HG03060 (cell line): ENCODE results near the gene DTHD1.

Experiments
- ATAC-seq: cut with Tn5 transposase; IDR thresholded peaks from one replicate; pipeline ENCODE4 v1.9.1; 2021; ENCODE audit warnings: low read depth, moderate number of reproducible peaks; ENCODE audit not compliant: unreplicated experiment

Gene DTHD1

GRCh38 chr4:36281384-36282106, at the start of gene DTHD1:
Gene DTHD1, plus strand, starts transcription at chr4:36281616. Its CDS starts 143 bp downstream, at chr4:36281759.
- ATAC-seq = no peak

GRCh38 chr4:36233567-36234266, 47.7 kb upstream of the DTHD1 start:
- no peak for ATAC-seq

GRCh38 chr4:36235306-36235705, 46.1 kb upstream of the DTHD1 start:
- ATAC-seq = no peak

- ATAC-seq = no peak
Observed at GRCh38 chr4:36236159-36236558, 45.3 kb upstream of the DTHD1 start.

- no peak for ATAC-seq
Observed at GRCh38 chr4:36237366-36238313, 43.8 kb upstream of the DTHD1 start.

- peak; percentile 76 for ATAC-seq
Observed at GRCh38 chr4:36241771-36242170, 39.6 kb upstream of the DTHD1 start.

GRCh38 chr4:36242629-36243354, 38.6 kb upstream of the DTHD1 start:
- ATAC-seq = no peak

- ATAC-seq = no peak
Observed at GRCh38 chr4:36243355-36244256, 37.8 kb upstream of the DTHD1 start.

- ATAC-seq = no peak
Observed at GRCh38 chr4:36244257-36245082, 36.9 kb upstream of the DTHD1 start, which contains the start of gene ARAP2. Gene ARAP2, minus strand, starts transcription at chr4:36244514. Its CDS starts 15,028 bp downstream, at chr4:36229486.

- no peak for ATAC-seq
Observed at GRCh38 chr4:36249610-36250009, 31.8 kb upstream of the DTHD1 start.

GRCh38 chr4:36251983-36252382, 29.4 kb upstream of the DTHD1 start:
- ATAC-seq = no peak

GRCh38 chr4:36254371-36254770, 27.0 kb upstream of the DTHD1 start:
- ATAC-seq = no peak

GRCh38 chr4:36255577-36255976, 25.8 kb upstream of the DTHD1 start:
- ATAC-seq = peak; percentile 80

GRCh38 chr4:36256398-36256891, 25.0 kb upstream of the DTHD1 start:
- peak; percentile 50 for ATAC-seq

GRCh38 chr4:36260731-36261130, 20.7 kb upstream of the DTHD1 start:
- ATAC-seq = no peak

GRCh38 chr4:36264207-36264826, 17.1 kb upstream of the DTHD1 start:
- ATAC-seq = no peak

- ATAC-seq = no peak
Observed at GRCh38 chr4:36267486-36268268, 13.7 kb upstream of the DTHD1 start.
